B cell (primary cell): ENCODE measurements around the gene CYP27A1. TPM values are rescaled to one million over a fixed set of nuclear protein-coding genes. Genes with fewer than 3 reads are reported as not detected.

ENCODE experiments used
- ATAC-seq: fragments of 200-7000 bp; cut with Tn5 transposase; one replicate; pipeline ENCODE4 v1.10.0; 2021; ENCODE audit warnings: low read depth, mild to moderate bottlenecking, moderate number of reproducible peaks, moderate library complexity
- CTCF ChIA-PET: fragments of 350-600 bp; sonication (Branson Sonifier 250); formaldehyde crosslinking; loops from one replicate; lab custom pipeline; 2021; ENCODE audit warnings: antibody characterized with exemption, inconsistent platforms; lab: Charles Lee
- POLR2A ChIA-PET: fragments of 350-600 bp; sonication (Branson Sonifier 250); formaldehyde crosslinking; loops from one replicate; lab custom pipeline; 2021; ENCODE audit warnings: antibody characterized with exemption; lab: Charles Lee
- DNase-seq: peaks from one replicate; pipeline ENCODE4 v3.0.0; 2013
- H2AFZ ChIP-seq: 2 replicates; pipeline ENCODE4 v1.6.1; 2012; ENCODE audit warnings: mild to moderate bottlenecking, low read depth, low read length; ENCODE audit not compliant: insufficient read depth, poor library complexity, severe bottlenecking
- H3K27ac ChIP-seq, 2 donors: 1 replicate in 1 of 2; 2 replicates in 1 of 2; pipeline ENCODE4 v1.5.1; 2012 to 2013; ENCODE audit warnings: low read length in 2 of 2, mild to moderate bottlenecking in 2 of 2, moderate library complexity in 1 of 2
- H3K27me3 ChIP-seq, 4 experiments: fragments of 200-600 bp in 1 of 4; sonication (generic) in 1 of 4; replicated peaks in 1 of 4; 1 replicate in 2 of 4; 2 replicates in 2 of 4; pipeline versions ENCODE4 v1.6.1 to v1.7.0; 2013 to 2016; ENCODE audit warnings: low read length in 3 of 4, mild to moderate bottlenecking in 2 of 4, mixed read lengths in 1 of 4, moderate library complexity in 1 of 4; ENCODE audit not compliant: insufficient read depth in 4 of 4, control insufficient read depth in 3 of 4; ENCODE audit errors: control extremely low read depth in 1 of 4
- H3K36me3 ChIP-seq, 2 experiments: replicated peaks in 1 of 2; 1 replicate in 1 of 2; 2 replicates in 1 of 2; pipeline versions ENCODE4 v1.6.1 to v1.7.1; 2013; ENCODE audit warnings: low read length in 1 of 2; ENCODE audit not compliant: insufficient read depth in 2 of 2, control insufficient read depth in 1 of 2; ENCODE audit errors: control extremely low read depth in 1 of 2, extremely low read depth in 1 of 2
- H3K4me1 ChIP-seq, 2 donors: fragments of 200-600 bp in 1 of 2; sonication (generic) in 1 of 2; 1 replicate in 1 of 2; 2 replicates in 1 of 2; pipeline versions ENCODE4 v1.5.1 to v1.6.1; 2013 to 2017; ENCODE audit warnings: low read length in 2 of 2; ENCODE audit not compliant: control insufficient read depth in 2 of 2, insufficient read depth in 2 of 2
- H3K4me2 ChIP-seq: replicated peaks from 2 replicates; pipeline ENCODE3; 2012; ENCODE audit warnings: mild to moderate bottlenecking, low read depth, low read length; ENCODE audit not compliant: poor library complexity, severe bottlenecking
- H3K4me3 ChIP-seq, 5 experiments: fragments of 200-600 bp in 1 of 5; sonication (generic) in 1 of 5; 1 replicate in 3 of 5; 2 replicates in 2 of 5; pipeline versions ENCODE4 v1.5.1 to v1.7.0; 2011 to 2016; ENCODE audit warnings: low read length in 4 of 5, mild to moderate bottlenecking in 4 of 5, low read depth in 2 of 5, control low read depth in 1 of 5, moderate library complexity in 1 of 5; ENCODE audit not compliant: insufficient read depth in 1 of 5; ENCODE audit errors: control extremely low read depth in 1 of 5, extremely low read depth in 1 of 5
- H3K79me2 ChIP-seq: fragments of 200-600 bp; sonication (generic); one replicate; pipeline ENCODE4 v1.6.0; 2016; ENCODE audit warnings: low read length; ENCODE audit not compliant: control insufficient read depth, insufficient read depth
- H3K9ac ChIP-seq: fragments of 200-600 bp; sonication (generic); 2 replicates; pipeline ENCODE4 v1.6.1; 2017; ENCODE audit warnings: mild to moderate bottlenecking, low read length, moderate library complexity
- H3K9me3 ChIP-seq, 3 donors: one replicate each; pipeline versions ENCODE4 v1.6.1 to v1.7.1; 2013; ENCODE audit warnings: low read length in 2 of 3; ENCODE audit not compliant: control insufficient read depth in 2 of 3, insufficient read depth in 1 of 3; ENCODE audit errors: control extremely low read depth in 1 of 3
- H4K20me1 ChIP-seq: 2 replicates; pipeline ENCODE4 v1.6.0; 2012; ENCODE audit warnings: mild to moderate bottlenecking, low read length; ENCODE audit not compliant: insufficient read depth, control insufficient read depth, poor library complexity, severe bottlenecking
- H3K27ac Mint-ChIP-seq: one replicate; pipeline ENCODE4 v1.8.0; 2021; ENCODE audit warnings: mixed read lengths
- H3K27me3 Mint-ChIP-seq: one replicate; pipeline ENCODE4 v1.8.0; 2021; ENCODE audit warnings: mixed read lengths
- H3K4me1 Mint-ChIP-seq: one replicate; pipeline ENCODE4 v1.8.0; 2021; ENCODE audit warnings: mixed read lengths
- H3K4me3 Mint-ChIP-seq: one replicate; pipeline ENCODE4 v1.8.0; 2021; ENCODE audit warnings: mixed read lengths
- H3K9me3 Mint-ChIP-seq: one replicate; pipeline ENCODE4 v1.8.0; 2022; ENCODE audit warnings: mixed read lengths; ENCODE audit not compliant: insufficient read depth
- CTCF ChIP-seq: fragments of 200-600 bp; IDR thresholded peaks from one replicate; pipeline ENCODE4 v1.8.0; 2022; ENCODE audit warnings: antibody characterized with exemption, mild to moderate bottlenecking
- EZH2 ChIP-seq: IDR thresholded peaks from 2 replicates; pipeline ENCODE4 v1.6.1; 2012; ENCODE audit warnings: borderline replicate concordance, low read depth, mild to moderate bottlenecking, moderate library complexity, low read length; ENCODE audit not compliant: insufficient read depth, poor library complexity, severe bottlenecking
- WGBS: methylation state at CpG from one replicate; pipeline ENCODE4 v1.1.5; 2013; ENCODE audit warnings: missing lambda C conversion rate; ENCODE audit not compliant: insufficient coverage; 5-methylcytosine and 5-hydroxymethylcytosine counted together
- intact Hi-C: fragments of 100-400 bp; cut with micrococcal nuclease; formaldehyde crosslinking; loops from one replicate; pipeline ENCODE4 v1.10.0; 2022
- polyA plus RNA-seq: library from polyadenylated mRNA; depleted of rRNA; stranded (reverse); fragments of >200 nt; gene quantifications from 2 replicates; pipeline ENCODE4 v1.2.3, GENCODE V29; 2012
- total RNA-seq, 2 donors: library from RNA; stranded (reverse); fragments of 120-200 nt in 1 of 2; gene quantifications; 1 replicate in 1 of 2; 2 replicates in 1 of 2; pipeline versions ENCODE4 v1.2.3 to v1.2.4, GENCODE V29; 2013 to 2022

Gene CYP27A1
- total and polyA plus RNA-seq, 2 donors (not counting 1 experiment from before 2014, with no cell fraction given) = 0.39 to 1.1 TPM

- H3K27me3 Mint-ChIP-seq = peaks cover 26% of the 10 kb centered on the region
- ATAC-seq (no peak), DNase-seq (no peak)
- no peaks in the 10 kb centered on the region for H3K9me3 Mint-ChIP-seq
- intact Hi-C loops = no loop called here
- WGBS = 87% methylated on average over 9 of the region's 9 CpGs
- POLR2A ChIA-PET = no interaction called here
- Histone ChIP-seq H3K79me2 (no peaks in the 10 kb centered on the region), H3K4me1 (no peaks in the 10 kb centered on the region), H3K27me3 (peaks cover 0 to 5% (median 0%) of the 10 kb centered on the region in 4 experiments), H3K4me2 (no peak overlapping the region), H3K9me3 (no peaks in the 10 kb centered on the region), H3K27ac (no peak overlapping the region), H3K9ac (no peak overlapping the region), H2AFZ (no peak overlapping the region), H3K36me3 (no peaks in the 10 kb centered on the region), H3K4me3 (no peak overlapping the region), H4K20me1 (no peaks in the 10 kb centered on the region)
- H3K4me3 Mint-ChIP-seq = no peak overlapping the region
- CTCF ChIA-PET = no interaction called here
- no peaks in the 10 kb centered on the region for H3K4me1 Mint-ChIP-seq
- no peak overlapping the region for H3K27ac Mint-ChIP-seq
- TF ChIP-seq CTCF (no peak), EZH2 (no peak)
These were observed 41.4 kb downstream of the CYP27A1 start for GRCh38 chr2:218823196-218823855.

GRCh38 chr2:218824004-218824403 is 42.1 kb downstream of the CYP27A1 start:
- no peak overlapping the region for H3K4me3 Mint-ChIP-seq
- TF ChIP-seq EZH2 (no peak), CTCF (no peak)
- Histone ChIP-seq H3K4me1 (no peaks in the 10 kb centered on the region), H3K9ac (no peak overlapping the region), H4K20me1 (no peaks in the 10 kb centered on the region), H3K9me3 (no peaks in the 10 kb centered on the region), H3K4me3 (no peak overlapping the region), H3K27me3 (peaks cover 0 to 7% (median 0%) of the 10 kb centered on the region in 4 experiments), H2AFZ (no peak overlapping the region), H3K27ac (no peak overlapping the region), H3K79me2 (no peaks in the 10 kb centered on the region), H3K36me3 (no peaks in the 10 kb centered on the region), H3K4me2 (no peak overlapping the region)
- CTCF ChIA-PET = no interaction called here
- H3K9me3 Mint-ChIP-seq = no peaks in the 10 kb centered on the region
- DNase-seq (no peak), ATAC-seq (no peak)
- WGBS = 100% methylated on average over 4 of the region's 7 CpGs
- H3K27me3 Mint-ChIP-seq = peaks cover 26% of the 10 kb centered on the region
- no peaks in the 10 kb centered on the region for H3K4me1 Mint-ChIP-seq
- H3K27ac Mint-ChIP-seq = no peak overlapping the region
- POLR2A ChIA-PET = no interaction called here
- intact Hi-C loops = no loop called here
